GM23338 (cell line): ENCODE results near the gene OGN.

Source experiments
- CREB1 ChIP-seq: fragments of 250-450 bp; sonication (Bioruptor Pico); IDR thresholded peaks from 2 replicates; pipeline ENCODE4 v1.5.0; 2020; ENCODE audit warnings: low read depth, mild to moderate bottlenecking, moderate library complexity
- CTCF ChIP-seq, 2 experiments: fragments of 200-600 bp in 1 of 2; sonication (generic) in 1 of 2; conservative IDR thresholded peaks; 2 replicates each; pipeline versions ENCODE4 v1.5.1 to v1.6.1; 2016 to 2017; ENCODE audit warnings: antibody characterized with exemption in 2 of 2, low read depth in 2 of 2, mild to moderate bottlenecking in 2 of 2, moderate library complexity in 1 of 2
- ETS1 ChIP-seq: IDR thresholded peaks from 2 replicates; pipeline ENCODE4 v1.6.1; 2016; ENCODE audit warnings: antibody characterized with exemption
- EZH2 ChIP-seq: fragments of 200-600 bp; sonication (generic); IDR thresholded peaks from one replicate; pipeline ENCODE4 v1.8.0; 2017; ENCODE audit warnings: antibody characterized with exemption, mild to moderate bottlenecking, low read depth; ENCODE audit not compliant: unreplicated experiment
- EZH2phosphoT487 ChIP-seq: fragments of 200-600 bp; sonication (generic); IDR thresholded peaks from one replicate; pipeline ENCODE4 v1.8.1; 2018; ENCODE audit warnings: antibody characterized with exemption; ENCODE audit not compliant: unreplicated experiment
- JUNB ChIP-seq: IDR thresholded peaks from one replicate; pipeline ENCODE4 v1.6.1; 2016; ENCODE audit warnings: antibody characterized with exemption; ENCODE audit not compliant: unreplicated experiment
- NANOG ChIP-seq: IDR thresholded peaks from 2 replicates; pipeline ENCODE4 v1.6.1; 2016; ENCODE audit warnings: antibody characterized with exemption, borderline replicate concordance
- POLR2AphosphoS5 ChIP-seq: IDR thresholded peaks from 2 replicates; pipeline ENCODE4 v1.6.1; 2016; ENCODE audit warnings: antibody characterized with exemption, low read depth
- REST ChIP-seq: IDR thresholded peaks from one replicate; pipeline ENCODE4 v1.6.1; 2018; ENCODE audit warnings: antibody characterized with exemption; ENCODE audit not compliant: unreplicated experiment
- STAT1 ChIP-seq: IDR thresholded peaks from one replicate; pipeline ENCODE4 v1.6.1; 2016; ENCODE audit warnings: antibody characterized with exemption; ENCODE audit not compliant: unreplicated experiment
- ZNF114 ChIP-seq: fragments of 250-450 bp; sonication (Bioruptor Pico); IDR thresholded peaks from 2 replicates; pipeline ENCODE4 v1.5.0; 2020; ENCODE audit warnings: mild to moderate bottlenecking, moderate library complexity
- ZNF331 ChIP-seq: fragments of 250-450 bp; sonication (Bioruptor Pico); IDR thresholded peaks from 2 replicates; pipeline ENCODE4 v1.5.0; 2020; ENCODE audit warnings: low read depth, mild to moderate bottlenecking, moderate library complexity
- ZNF462 ChIP-seq: fragments of 250-450 bp; sonication (Bioruptor Pico); IDR thresholded peaks from 2 replicates; pipeline ENCODE4 v1.5.0; 2020; ENCODE audit warnings: mild to moderate bottlenecking, moderate library complexity

GRCh38 chr9:92345582-92345981 is 58.8 kb downstream of the OGN start:
- TF ChIP-seq CTCF (conservative IDR thresholded peaks at IDR 0.05; ENCODE audit: low read depth in 2 of 2) (no peak), ZNF114 (CRISPR knock-in tag) (no peak), EZH2phosphoT487 (no peak), ETS1 (no peak), REST (no peak), ZNF462 (CRISPR knock-in tag) (no peak), JUNB (no peak), STAT1 (no peak), EZH2 (no peak), POLR2AphosphoS5 (no peak), NANOG (no peak), CREB1 (CRISPR knock-in tag) (no peak), ZNF331 (no peak)
